Measurements from ENCODE around the gene DCLRE1B.

DNA sequence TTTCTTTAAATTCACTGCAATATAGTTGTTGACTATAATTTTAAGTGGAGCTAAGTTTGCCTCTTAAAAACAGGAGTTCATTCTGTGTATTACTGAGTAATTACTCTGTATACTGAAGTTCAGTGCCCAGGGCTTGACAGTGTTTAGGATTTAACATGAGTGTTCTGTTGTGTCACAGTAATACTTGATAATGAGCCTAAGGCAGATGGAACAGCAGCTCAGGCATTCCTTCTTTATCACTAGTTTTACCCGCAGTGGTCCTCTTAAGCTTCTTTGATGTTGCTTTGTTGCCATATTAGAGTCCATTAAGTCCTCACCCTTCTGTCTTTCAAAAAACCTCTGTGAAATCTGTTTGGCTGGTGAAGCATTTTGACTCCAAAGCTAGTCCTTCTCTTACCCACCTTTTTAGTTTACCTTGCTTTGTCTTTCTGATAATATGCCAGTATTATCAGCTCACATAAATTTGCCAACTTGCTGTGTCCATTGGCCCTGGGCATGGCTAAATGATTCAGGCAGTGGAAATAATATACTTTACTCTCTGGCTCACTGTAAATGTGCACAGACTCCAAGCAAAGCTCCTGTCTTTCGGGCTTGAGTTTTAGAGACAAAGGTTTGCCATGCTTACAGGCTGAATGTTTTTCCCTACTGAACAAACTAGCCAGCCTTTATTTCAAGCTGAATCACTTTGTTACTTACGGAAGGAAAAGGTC, 41.7 kb downstream of the DCLRE1B start:
- TF ChIP-seq, protein P1, sequence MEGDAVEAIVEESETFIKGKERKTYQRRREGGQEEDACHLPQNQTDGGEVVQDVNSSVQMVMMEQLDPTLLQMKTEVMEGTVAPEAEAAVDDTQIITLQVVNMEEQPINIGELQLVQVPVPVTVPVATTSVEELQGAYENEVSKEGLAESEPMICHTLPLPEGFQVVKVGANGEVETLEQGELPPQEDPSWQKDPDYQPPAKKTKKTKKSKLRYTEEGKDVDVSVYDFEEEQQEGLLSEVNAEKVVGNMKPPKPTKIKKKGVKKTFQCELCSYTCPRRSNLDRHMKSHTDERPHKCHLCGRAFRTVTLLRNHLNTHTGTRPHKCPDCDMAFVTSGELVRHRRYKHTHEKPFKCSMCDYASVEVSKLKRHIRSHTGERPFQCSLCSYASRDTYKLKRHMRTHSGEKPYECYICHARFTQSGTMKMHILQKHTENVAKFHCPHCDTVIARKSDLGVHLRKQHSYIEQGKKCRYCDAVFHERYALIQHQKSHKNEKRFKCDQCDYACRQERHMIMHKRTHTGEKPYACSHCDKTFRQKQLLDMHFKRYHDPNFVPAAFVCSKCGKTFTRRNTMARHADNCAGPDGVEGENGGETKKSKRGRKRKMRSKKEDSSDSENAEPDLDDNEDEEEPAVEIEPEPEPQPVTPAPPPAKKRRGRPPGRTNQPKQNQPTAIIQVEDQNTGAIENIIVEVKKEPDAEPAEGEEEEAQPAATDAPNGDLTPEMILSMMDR (IDR thresholded peaks at IDR 0.05; ENCODE audit: low read depth, low read length), result no peak
- TF ChIP-seq EZH2phosphoT487 (IDR thresholded peaks at IDR 0.05; ENCODE audit: low read depth), result no peak
